Measurements from ENCODE around the gene SURF1. TPM values are rescaled to one million over a fixed set of nuclear protein-coding genes. Genes with fewer than 3 reads are reported as not detected.

SURF1 gene, protein sequence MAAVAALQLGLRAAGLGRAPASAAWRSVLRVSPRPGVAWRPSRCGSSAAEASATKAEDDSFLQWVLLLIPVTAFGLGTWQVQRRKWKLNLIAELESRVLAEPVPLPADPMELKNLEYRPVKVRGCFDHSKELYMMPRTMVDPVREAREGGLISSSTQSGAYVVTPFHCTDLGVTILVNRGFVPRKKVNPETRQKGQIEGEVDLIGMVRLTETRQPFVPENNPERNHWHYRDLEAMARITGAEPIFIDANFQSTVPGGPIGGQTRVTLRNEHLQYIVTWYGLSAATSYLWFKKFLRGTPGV
- total RNA-seq = 31.9 and 43.9 TPM in 2 replicates

DNA sequence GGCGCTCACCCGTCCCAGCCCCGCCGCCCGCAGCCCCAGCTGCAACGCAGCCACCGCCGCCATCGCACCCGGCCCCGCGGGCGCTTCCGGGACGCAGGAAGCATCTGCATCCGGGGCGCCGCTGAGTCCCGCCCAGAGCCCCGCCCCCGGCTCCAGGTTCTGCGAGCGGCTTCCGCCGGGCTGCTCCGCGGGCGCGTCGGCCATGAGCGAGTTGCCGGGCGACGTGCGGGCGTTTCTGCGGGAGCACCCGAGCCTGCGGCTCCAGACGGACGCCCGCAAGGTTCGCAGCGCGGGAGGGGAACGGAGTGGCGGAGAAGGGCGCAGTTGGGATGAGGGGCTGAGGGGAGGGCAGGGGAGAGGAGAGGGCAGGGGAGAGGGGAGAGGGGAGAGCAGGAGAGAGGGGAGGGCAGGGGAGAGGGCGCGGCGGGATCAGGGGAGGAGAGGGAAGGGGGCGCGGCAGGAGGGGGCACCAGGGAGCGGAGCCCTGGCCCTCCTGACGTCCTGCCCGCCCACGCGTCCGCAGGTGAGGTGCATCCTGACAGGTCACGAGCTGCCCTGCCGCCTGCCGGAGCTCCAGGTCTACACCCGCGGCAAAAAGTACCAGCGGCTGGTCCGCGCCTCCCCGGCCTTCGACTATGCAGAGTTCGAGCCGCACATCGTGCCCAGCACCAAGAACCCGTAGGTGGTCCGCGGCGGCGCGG, at the start of gene SURF1, which contains the start of gene SURF2:
Gene SURF1, minus strand, starts transcription at position 97 of the 701 bp plus-strand sequence. Its CDS starts 34 bp downstream, at position 63.
Gene SURF2, plus strand, starts transcription at position 160 of the 701 bp plus-strand sequence. Its CDS starts 43 bp downstream, at position 203.

DNA sequence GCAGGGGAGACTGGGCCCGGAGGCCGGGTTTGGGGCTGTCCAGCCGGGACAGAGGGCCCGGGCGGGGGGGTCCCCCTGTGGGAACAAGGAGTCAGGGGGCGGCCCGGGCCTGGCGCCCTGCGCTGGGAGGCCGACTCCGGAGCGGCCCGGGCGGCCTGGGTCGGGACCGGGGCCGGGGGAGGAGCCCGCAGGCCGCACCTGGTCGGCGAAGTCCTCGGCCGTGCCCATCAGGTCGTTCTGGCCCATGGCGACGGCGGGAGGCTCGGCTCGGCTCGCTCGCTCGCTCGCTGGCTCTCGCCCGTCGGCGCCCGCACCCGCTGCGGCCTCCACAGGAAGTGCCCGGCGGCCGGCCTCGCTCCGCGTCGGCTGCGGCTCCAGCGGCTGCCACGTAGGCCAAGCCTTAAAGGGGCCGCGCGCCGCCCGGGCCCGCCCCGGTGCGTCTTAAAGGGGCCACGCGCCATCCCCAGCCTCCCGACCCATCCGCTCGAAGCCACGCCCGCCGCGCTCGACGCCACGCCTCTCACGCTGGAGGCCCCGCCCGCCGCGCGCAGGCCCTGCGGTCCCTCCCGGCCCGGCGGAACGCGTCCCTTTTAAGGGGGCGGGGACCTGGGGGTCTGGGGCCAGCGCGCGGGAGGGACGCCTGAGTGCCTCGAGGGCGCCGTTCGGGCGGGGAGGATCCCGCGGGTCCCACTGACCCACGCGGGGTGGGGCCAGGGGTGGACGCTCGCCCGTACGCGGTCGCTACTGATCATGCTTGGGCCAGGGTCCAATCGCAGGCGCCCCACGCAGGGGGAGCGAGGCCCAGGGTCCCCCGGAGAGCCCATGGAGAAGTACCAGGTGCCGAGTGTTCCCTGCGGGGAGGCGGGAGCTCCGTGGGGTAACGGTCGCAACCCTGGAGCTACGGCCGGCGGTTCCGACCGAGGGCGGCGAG, 19.7 kb upstream of the SURF1 start, which contains the start of the genes STKLD1 and SURF4:
Gene STKLD1, plus strand, starts transcription at position 643 of the 931 bp plus-strand sequence. Its CDS starts 108 bp downstream, at position 751.
Gene SURF4, minus strand, starts transcription at position 337 of the 931 bp plus-strand sequence. Its CDS starts 91 bp downstream, at position 246.

DNA sequence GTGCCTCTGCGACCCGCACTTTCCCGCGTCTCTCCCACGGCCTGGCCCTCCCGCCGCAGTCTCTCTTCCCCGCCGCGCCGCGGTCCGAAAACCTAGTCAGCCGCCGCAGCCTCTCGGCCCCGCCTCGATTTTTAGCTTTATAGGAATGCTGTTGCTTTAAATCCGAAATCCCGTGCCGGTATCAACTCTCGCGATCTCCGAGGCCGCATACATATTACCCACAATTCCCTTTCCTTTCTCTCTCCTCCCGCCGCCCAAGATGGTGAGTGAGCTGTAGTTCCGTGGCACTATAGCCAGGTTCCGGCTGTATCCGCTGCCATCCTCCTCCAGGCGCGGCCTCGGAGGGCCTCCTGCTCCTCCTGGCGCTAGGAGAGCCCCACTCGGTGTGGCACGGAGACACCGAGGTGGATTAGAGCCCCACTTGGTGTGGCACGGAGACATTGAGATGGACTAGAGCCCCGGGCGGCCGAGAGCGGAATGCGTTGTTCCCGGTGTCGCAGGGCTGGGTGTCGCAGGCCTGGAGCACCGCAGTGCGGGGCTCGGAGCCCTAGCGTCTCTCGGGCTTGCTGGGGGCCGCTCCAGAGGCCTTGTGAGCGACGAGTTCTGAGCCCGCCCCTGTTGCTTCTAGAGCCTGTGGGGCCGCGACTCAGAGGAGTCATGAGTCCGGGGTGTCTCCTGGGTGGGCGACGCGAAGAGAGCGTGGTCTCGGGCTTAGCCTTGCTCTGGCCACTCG, 8.1 kb downstream of the SURF1 start, which contains the start of the genes MED22 and RPL7A:
Gene MED22, minus strand, starts transcription at position 147 of the 733 bp plus-strand sequence. CDS start 1,469 bp downstream, outside the sequence.
Gene RPL7A, plus strand, starts transcription at position 234 of the 733 bp plus-strand sequence. Its CDS starts 26 bp downstream, at position 260.

DNA sequence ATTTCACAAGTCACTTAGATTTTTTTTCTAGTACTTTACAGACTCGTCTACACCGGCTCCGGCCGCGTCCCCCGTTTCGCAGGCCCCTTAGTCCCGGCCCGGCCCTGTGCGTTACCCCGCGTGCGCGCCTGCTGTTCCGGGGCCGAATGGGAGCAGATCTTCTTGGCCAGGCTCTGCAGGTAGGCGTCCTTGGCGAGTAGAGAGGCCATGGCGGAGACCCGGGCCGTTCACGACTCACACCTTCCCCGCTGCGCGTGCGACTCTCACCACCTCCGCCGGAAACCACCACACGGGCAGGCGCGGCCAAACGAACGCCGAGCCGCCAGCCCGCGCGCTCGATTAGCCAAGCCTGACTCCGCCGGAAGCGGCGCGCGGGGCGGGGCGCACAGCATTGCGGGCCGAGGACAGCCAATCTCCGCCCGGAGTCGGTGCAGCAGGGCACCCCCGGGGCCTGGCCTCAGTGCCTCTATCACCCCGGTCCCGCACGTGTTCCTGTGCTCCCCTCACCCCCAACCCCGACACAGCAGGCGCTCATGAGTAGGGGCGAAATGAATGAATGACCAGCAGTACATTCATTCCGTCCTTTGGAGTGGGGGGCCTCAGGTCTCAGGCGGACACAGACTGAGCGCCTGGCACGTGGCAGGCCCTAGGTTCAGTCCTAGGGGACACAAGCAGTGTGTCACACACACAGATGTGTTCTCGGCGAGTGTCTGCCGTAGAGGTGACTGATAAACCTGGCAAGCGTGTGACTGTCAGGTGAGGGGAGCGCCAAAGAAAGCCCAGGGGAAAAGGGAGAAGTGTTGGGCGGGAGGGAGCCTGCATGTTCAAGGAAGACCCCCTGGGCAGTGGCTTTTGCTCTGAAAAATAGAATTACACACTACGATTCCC, 20.1 kb downstream of the SURF1 start, which contains the start of gene SURF6:
Gene SURF6, minus strand, starts transcription at position 265 of the 888 bp plus-strand sequence. Its CDS starts 56 bp downstream, at position 209.

Other genes starting within 250 kb of the SURF1 start
- gene RALGDS, start 235.2 kb downstream of the SURF1 start, total RNA-seq = 19.9 and 32.5 TPM in 2 replicates
- 11.1 and 13.6 TPM in 2 replicates for gene GBGT1, start 192.6 kb downstream of the SURF1 start, total RNA-seq
- not detected in 2 replicates for gene OBP2B, start 147.2 kb downstream of the SURF1 start, total RNA-seq
- gene ABO, start 81.3 kb downstream of the SURF1 start, total RNA-seq = not detected in 2 replicates
- gene SURF6, start 20.3 kb downstream of the SURF1 start, total RNA-seq = 13.0 and 17.6 TPM in 2 replicates
- gene MED22, start 8.4 kb downstream of the SURF1 start, total RNA-seq = 11.6 and 14.3 TPM in 2 replicates
- 2,199 and 3,178 TPM in 2 replicates for gene RPL7A, start 8.3 kb downstream of the SURF1 start, total RNA-seq
- gene SURF2, start 63 bp upstream of the SURF1 start, total RNA-seq = 13.1 and 16.9 TPM in 2 replicates
- gene SURF4, start 19.6 kb upstream of the SURF1 start, total RNA-seq = 440 and 443 TPM in 2 replicates
- gene STKLD1, start 19.9 kb upstream of the SURF1 start, total RNA-seq = 0.32 and 0.61 TPM in 2 replicates
- gene REXO4, start 61.5 kb upstream of the SURF1 start, total RNA-seq = 16.2 and 20.4 TPM in 2 replicates
- 0.65 and 1.1 TPM in 2 replicates for gene ADAMTS13, start 65.9 kb upstream of the SURF1 start, total RNA-seq
- 5.3 and 5.5 TPM in 2 replicates for gene CACFD1, start 103.5 kb upstream of the SURF1 start, total RNA-seq
- 26.6 and 31.8 TPM in 2 replicates for gene SLC2A6, start 122.6 kb upstream of the SURF1 start, total RNA-seq
- not detected in 2 replicates for gene MYMK, start 168.5 kb upstream of the SURF1 start, total RNA-seq
- gene ADAMTSL2, start 178.2 kb upstream of the SURF1 start, total RNA-seq = under 0.01 TPM in 1 of 2 replicates, not detected in the other

Measured in epithelial cell of umbilical artery (primary cell).